IMR-90 (cell line): ENCODE data around the gene TRIM40. TPM values are rescaled to one million over a fixed set of nuclear protein-coding genes. Genes with fewer than 3 reads are reported as not detected.

Source experiments
- ATAC-seq: fragments of 200-7000 bp; cut with Tn5 transposase; 2 replicates; pipeline ENCODE4 v1.9.1; 2020; ENCODE audit warnings: low read depth, mild to moderate bottlenecking, moderate library complexity
- BruUV-seq: library from RNA; stranded (reverse); fragments of 400-500 nt; replicated peaks from 2 replicates; lab custom pipeline; 2021; lab: Mats Ljungman, UMichigan
- CTCF ChIA-PET: fragments of 300-600 bp; formaldehyde crosslinking; extraction: SDS; loops from one replicate; lab custom pipeline; 2021; ENCODE audit warnings: antibody characterized with exemption; lab: Yijun Ruan, JAX
- POLR2A ChIA-PET: fragments of 300-600 bp; sonication (Branson Sonifier 250); formaldehyde crosslinking; loops from one replicate; lab custom pipeline; 2022; ENCODE audit warnings: antibody characterized with exemption; ENCODE audit not compliant: unreplicated experiment; lab: Charles Lee
- DNase-seq: peaks from one replicate; pipeline ENCODE4 v3.0.0; 2013
- H2AFZ ChIP-seq: replicated peaks from 2 replicates; pipeline ENCODE3; 2013; ENCODE audit warnings: low read length, mild to moderate bottlenecking; ENCODE audit not compliant: poor library complexity
- H2AK5ac ChIP-seq: 2 replicates; pipeline ENCODE4 v1.6.1; 2013; ENCODE audit warnings: low read depth, low read length, inconsistent platforms
- H2AK9ac ChIP-seq: replicated peaks from 2 replicates; pipeline ENCODE3; 2013; ENCODE audit warnings: mild to moderate bottlenecking, low read depth, low read length, moderate library complexity; ENCODE audit not compliant: poor library complexity
- H2BK120ac ChIP-seq: 2 replicates; pipeline ENCODE4 v1.6.1; 2013; ENCODE audit warnings: low read depth, low read length, inconsistent platforms
- H2BK15ac ChIP-seq: 3 replicates; pipeline ENCODE4 v1.6.1; 2013; ENCODE audit warnings: low read depth, low read length, inconsistent platforms
- H2BK20ac ChIP-seq: 2 replicates; pipeline ENCODE4 v1.6.1; 2013; ENCODE audit warnings: low read depth, mild to moderate bottlenecking, inconsistent platforms, low read length, moderate library complexity
- H2BK5ac ChIP-seq: 2 replicates; pipeline ENCODE4 v1.6.1; 2013; ENCODE audit warnings: mild to moderate bottlenecking, low read depth, low read length, inconsistent platforms; ENCODE audit not compliant: poor library complexity, severe bottlenecking
- H3K14ac ChIP-seq: replicated peaks from 2 replicates; pipeline ENCODE4 v1.6.1; 2013; ENCODE audit warnings: low read depth, low read length, inconsistent platforms
- H3K18ac ChIP-seq: 2 replicates; pipeline ENCODE4 v1.6.1; 2013; ENCODE audit warnings: low read depth, low read length, control low read depth
- H3K23ac ChIP-seq: 2 replicates; pipeline ENCODE4 v1.6.1; 2013; ENCODE audit warnings: low read depth, low read length, inconsistent platforms
- H3K27ac ChIP-seq: 2 replicates; pipeline ENCODE4 v1.5.1; 2013; ENCODE audit warnings: mild to moderate bottlenecking, control low read depth, low read length; ENCODE audit not compliant: insufficient read depth
- H3K27me3 ChIP-seq: 2 replicates; pipeline ENCODE4 v1.6.1; 2013; ENCODE audit warnings: low read length; ENCODE audit not compliant: control insufficient read depth, insufficient read depth
- H3K36me3 ChIP-seq: 2 replicates; pipeline ENCODE4 v1.6.1; 2013; ENCODE audit warnings: low read length, mixed read lengths; ENCODE audit not compliant: control insufficient read depth, insufficient read depth
- H3K4ac ChIP-seq: 2 replicates; pipeline ENCODE4 v1.6.1; 2013; ENCODE audit warnings: low read depth, low read length, inconsistent platforms
- H3K4me1 ChIP-seq: 2 replicates; pipeline ENCODE4 v1.6.1; 2013; ENCODE audit warnings: low read length, mixed read lengths; ENCODE audit not compliant: control insufficient read depth, insufficient read depth
- H3K4me2 ChIP-seq: 2 replicates; pipeline ENCODE4 v1.6.1; 2013; ENCODE audit warnings: low read depth, mild to moderate bottlenecking, control low read depth, low read length, moderate library complexity
- H3K4me3 ChIP-seq: 2 replicates; pipeline ENCODE4 v1.5.1; 2013; ENCODE audit warnings: low read depth, mild to moderate bottlenecking, control low read depth, low read length, moderate library complexity; ENCODE audit not compliant: insufficient read depth
- H3K56ac ChIP-seq: 2 replicates; pipeline ENCODE4 v1.6.1; 2013; ENCODE audit warnings: low read length, inconsistent platforms; ENCODE audit not compliant: insufficient read depth; ENCODE audit errors: extremely low read depth
- H3K79me1 ChIP-seq, 2 experiments: 2 replicates each; pipeline ENCODE4 v1.6.1; 2013; ENCODE audit warnings: low read length in 2 of 2, inconsistent platforms in 1 of 2, low read depth in 1 of 2
- H3K9ac ChIP-seq: 2 replicates; pipeline ENCODE4 v1.6.1; 2013; ENCODE audit warnings: low read depth, low read length, control low read depth
- H3K9me1 ChIP-seq: 2 replicates; pipeline ENCODE4 v1.6.1; 2013; ENCODE audit warnings: low read length, inconsistent platforms; ENCODE audit not compliant: insufficient read depth
- H3K9me3 ChIP-seq: 2 replicates; pipeline ENCODE4 v1.6.1; 2013; ENCODE audit warnings: low read length; ENCODE audit not compliant: control insufficient read depth, insufficient read depth
- H4K20me1 ChIP-seq: 2 replicates; pipeline ENCODE4 v1.6.1; 2013; ENCODE audit warnings: low read length, inconsistent platforms; ENCODE audit not compliant: insufficient read depth
- H4K5ac ChIP-seq: 2 replicates; pipeline ENCODE4 v1.6.1; 2013; ENCODE audit warnings: mild to moderate bottlenecking, low read depth, low read length, control low read depth
- H4K8ac ChIP-seq, 2 experiments: 2 replicates each; pipeline ENCODE4 v1.6.1; 2013; ENCODE audit warnings: low read depth in 2 of 2, low read length in 2 of 2, control low read depth in 1 of 2, inconsistent platforms in 1 of 2
- H4K91ac ChIP-seq: 2 replicates; pipeline ENCODE4 v1.6.1; 2013; ENCODE audit warnings: low read depth, low read length, inconsistent platforms; ENCODE audit not compliant: insufficient read depth
- FOS ChIP-seq: fragments of 150-350 bp; IDR thresholded peaks from 2 replicates; pipeline ENCODE4 v1.6.1; 2016; ENCODE audit warnings: low read depth, low read length
- MAFK ChIP-seq: IDR thresholded peaks from 2 replicates; pipeline ENCODE4 v1.6.1; 2012; ENCODE audit warnings: low read depth, low read length, improper control_type of control experiment
- RFX5 ChIP-seq: IDR thresholded peaks from 2 replicates; pipeline ENCODE4 v1.8.0; 2012; ENCODE audit warnings: low read depth, mild to moderate bottlenecking, low read length, moderate library complexity
- WGBS, 2 experiments: methylation state at CpG; one replicate each; pipeline versions ENCODE4 v1.1.5 to v1.1.7; 2013; ENCODE audit warnings: missing lambda C conversion rate in 2 of 2; ENCODE audit not compliant: insufficient read length in 1 of 2; ENCODE audit errors: extremely low coverage in 2 of 2; 5-methylcytosine and 5-hydroxymethylcytosine counted together
- dilution Hi-C: fragments of 300-500 bp; cut with HindIII; formaldehyde crosslinking; loops from one replicate; pipeline ENCODE4 v1.14.3; 2018; ENCODE audit warnings: low sequenced_read_pairs; ENCODE audit not compliant: unreplicated experiment
- in situ Hi-C: fragments of 300-500 bp; cut with MboI; formaldehyde crosslinking; loops from 3 replicates; pipeline ENCODE4 v1.14.3; 2019; ENCODE audit warnings: low sequenced_read_pairs, inconsistent platforms, mixed read lengths
- intact Hi-C: fragments of 100-400 bp; cut with micrococcal nuclease; formaldehyde crosslinking; loops from 2 replicates; pipeline ENCODE4 v1.10.0; 2022
- polyA plus RNA-seq, 3 experiments: library from polyadenylated mRNA; depleted of rRNA; stranded (reverse); fragments of >200 nt; gene quantifications; 2 replicates each; pipeline ENCODE4 v1.2.3, GENCODE V29; 2012; ENCODE audit warnings: low replicate concordance in 1 of 3
- total RNA-seq: library from RNA; depleted of rRNA; stranded (reverse); fragments of >200 nt; gene quantifications from 2 replicates; pipeline ENCODE4 v1.2.3, GENCODE V29; 2012
- TF ChIP-seq, protein P1 (sequence below): fragments of 150-350 bp; IDR thresholded peaks from 2 replicates; pipeline ENCODE4 v1.6.1; 2016; ENCODE audit warnings: low read depth, mild to moderate bottlenecking, low read length, moderate library complexity, borderline replicate concordance

The TRIM40 gene
- total and polyA plus RNA-seq, 2 of the 4 experiments (the other 2 are of a cell fraction), result not detected

DNA sequence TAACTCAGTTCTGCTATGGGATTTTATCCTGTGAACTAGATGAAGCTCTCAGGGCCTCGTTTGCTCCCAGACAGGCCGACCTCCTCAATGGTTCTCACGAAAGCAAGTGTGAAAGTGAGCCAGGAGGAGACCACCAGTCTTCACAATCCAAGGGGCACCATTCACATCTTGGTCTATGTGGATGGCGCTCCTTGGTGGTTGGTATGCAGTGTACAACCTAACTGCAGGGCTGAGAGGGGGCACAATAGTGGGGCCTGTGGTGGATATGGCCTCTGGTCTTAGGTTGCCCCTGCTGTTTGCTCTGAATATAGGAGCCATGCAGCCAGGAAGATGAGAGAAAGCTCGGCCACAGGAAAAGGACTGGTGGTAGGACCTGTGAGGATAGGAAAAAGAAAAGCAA is 52.6 kb downstream of the TRIM40 start:
- no peaks in the 10 kb centered on the region for H3K4me1 ChIP-seq
- no peak overlapping the region for H2BK15ac ChIP-seq
- no peak overlapping the region for H2AFZ ChIP-seq
- H2BK120ac ChIP-seq, result no peak overlapping the region
- no peaks in the 10 kb centered on the region; the same call in 1 of the 2 replicates for H3K9me1 ChIP-seq
- ATAC-seq (no peak), DNase-seq (no peak)
- no peak overlapping the region for H3K4ac ChIP-seq
- in situ Hi-C loops, result no loop called here
- H3K23ac ChIP-seq, result no peak overlapping the region
- no TSS peak for BruUV-seq
- no peaks in the 10 kb centered on the region for H3K27me3 ChIP-seq
- no peak overlapping the region for H3K14ac ChIP-seq
- H3K4me2 ChIP-seq, result no peak overlapping the region
- intact Hi-C loops, result no loop called here
- POLR2A ChIA-PET, result no interaction called here
- no peak overlapping the region for H3K4me3 ChIP-seq
- H3K79me1 ChIP-seq, result no peaks in the 10 kb centered on the region; a peak in 2 of 4 replicates
- no peak overlapping the region for H2BK5ac ChIP-seq
- peaks cover 40% of the 10 kb centered on the region for H3K36me3 ChIP-seq
- H4K5ac ChIP-seq, result no peak overlapping the region
- no peak overlapping the region for H2BK20ac ChIP-seq
- H3K18ac ChIP-seq, result no peak overlapping the region
- H3K9ac ChIP-seq, result no peak overlapping the region
- TF ChIP-seq RFX5, result no peak
- no peak for TF ChIP-seq MAFK
- TF ChIP-seq, protein P1, sequence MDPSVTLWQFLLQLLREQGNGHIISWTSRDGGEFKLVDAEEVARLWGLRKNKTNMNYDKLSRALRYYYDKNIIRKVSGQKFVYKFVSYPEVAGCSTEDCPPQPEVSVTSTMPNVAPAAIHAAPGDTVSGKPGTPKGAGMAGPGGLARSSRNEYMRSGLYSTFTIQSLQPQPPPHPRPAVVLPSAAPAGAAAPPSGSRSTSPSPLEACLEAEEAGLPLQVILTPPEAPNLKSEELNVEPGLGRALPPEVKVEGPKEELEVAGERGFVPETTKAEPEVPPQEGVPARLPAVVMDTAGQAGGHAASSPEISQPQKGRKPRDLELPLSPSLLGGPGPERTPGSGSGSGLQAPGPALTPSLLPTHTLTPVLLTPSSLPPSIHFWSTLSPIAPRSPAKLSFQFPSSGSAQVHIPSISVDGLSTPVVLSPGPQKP, result no peak
- TF ChIP-seq FOS, result no peak
- H4K8ac ChIP-seq, result no peak overlapping the region
- H3K9me3 ChIP-seq, result no peaks in the 10 kb centered on the region
- WGBS, 2 experiments, result 100% methylated on average over 1 of the region's 5 CpGs; no CpG with 5 or more reads in 1 of the 2 experiments
- no peak overlapping the region for H2AK5ac ChIP-seq
- CTCF ChIA-PET, result no interaction called here
- H2AK9ac ChIP-seq, result no peak overlapping the region
- H3K56ac ChIP-seq, result no peak overlapping the region
- no peak overlapping the region for H4K91ac ChIP-seq
- dilution Hi-C loops, result no loop called here
- H3K27ac ChIP-seq, result no peak overlapping the region
- no peaks in the 10 kb centered on the region for H4K20me1 ChIP-seq
